T-helper 2 cell treated with Interferon-gamma antibody and Interleukin-4, amounts not matched to agents 100 ng/mL and 5 ng/mL, for 36 hours (primary cell): ENCODE data around the gene HBP1. TPM values are rescaled to one million over a fixed set of nuclear protein-coding genes. Genes with fewer than 3 reads are reported as not detected.

Experiments used
- intact Hi-C: fragments of 100-400 bp; cut with micrococcal nuclease; formaldehyde crosslinking; loops from one replicate; pipeline ENCODE4 v1.15.1; 2023
- total RNA-seq: library from RNA; stranded (reverse); gene quantifications from 2 replicates; pipeline ENCODE4 v1.2.3, GENCODE V29; 2022

HBP1 gene
- total RNA-seq, 1 donor from 2014 or later = 23.2 TPM

GRCh38 chr7:107154826-107155225, 14.0 kb upstream of the HBP1 start:
- intact Hi-C loops = loop anchor here (5.0 to 10.0 kb wide), 2 partner anchors 110 to 288 kb away; partner anchors contain the start of genes PIK3CG and PRKAR2B

- intact Hi-C loops = loop anchor here (10.0 kb wide), 1 partner anchor 111 kb away; the partner anchor contains the start of gene PRKAR2B
Observed at GRCh38 chr7:107155726-107156125, 13.1 kb upstream of the HBP1 start.

- intact Hi-C loops = loop anchor here (10.0 kb wide), 1 partner anchor 112 kb away; the partner anchor contains the start of gene PRKAR2B
Observed at GRCh38 chr7:107157091-107157490, 11.7 kb upstream of the HBP1 start.

- intact Hi-C loops = loop anchor here (10.0 kb wide), 1 partner anchor 113 kb away; the partner anchor contains the start of gene PRKAR2B
Observed at GRCh38 chr7:107158028-107158427, 10.8 kb upstream of the HBP1 start.

- intact Hi-C loops = no loop called here
Observed at GRCh38 chr7:107160389-107160788, 8.4 kb upstream of the HBP1 start.

GRCh38 chr7:107161415-107161814, 7.4 kb upstream of the HBP1 start:
- intact Hi-C loops = no loop called here

- intact Hi-C loops = no loop called here
Observed at GRCh38 chr7:107162475-107162874, 6.3 kb upstream of the HBP1 start.

GRCh38 chr7:107164092-107164491, 4.7 kb upstream of the HBP1 start:
- intact Hi-C loops = no loop called here

GRCh38 chr7:107165341-107165740, 3.5 kb upstream of the HBP1 start:
- intact Hi-C loops = loop anchor here (5.0 kb wide), 2 partner anchors 712 to 1362 kb away; partner anchors contain the start of gene PNPLA8

GRCh38 chr7:107166736-107167426, 1.9 kb upstream of the HBP1 start:
- intact Hi-C loops = loop anchor here (5.0 kb wide), 2 partner anchors 710 to 1360 kb away; partner anchors contain the start of gene PNPLA8

- intact Hi-C loops = loop anchor here (1.0 to 5.0 kb wide), 11 partner anchors 41 to 1401 kb away; partner anchors contain the start of genes CCDC71L, COG5, DLD and DNAJB9
Observed at GRCh38 chr7:107167483-107168232, 1.1 kb upstream of the HBP1 start.

- intact Hi-C loops = loop anchor here (1.0 to 5.0 kb wide), 7 partner anchors 411 to 1399 kb away; partner anchors contain the start of genes BCAP29, DNAJB9, PNPLA8 and THAP5
Observed at GRCh38 chr7:107169120-107170050, 582 bp downstream of the HBP1 start.

- intact Hi-C loops = no loop called here
Observed at GRCh38 chr7:107170051-107170915, 1.5 kb downstream of the HBP1 start.

- intact Hi-C loops = no loop called here
Observed at GRCh38 chr7:107171496-107171895, 2.7 kb downstream of the HBP1 start.

- intact Hi-C loops = no loop called here
Observed at GRCh38 chr7:107172276-107173032, 3.7 kb downstream of the HBP1 start.

GRCh38 chr7:107173191-107173590, 4.4 kb downstream of the HBP1 start:
- intact Hi-C loops = no loop called here

- intact Hi-C loops = no loop called here
Observed at GRCh38 chr7:107173691-107174406, 5.0 kb downstream of the HBP1 start.

GRCh38 chr7:107179326-107180164, 10.7 kb downstream of the HBP1 start:
- intact Hi-C loops = no loop called here
